ENCODE data around the gene PRTN3. TPM values are rescaled to one million over a fixed set of nuclear protein-coding genes. Genes with fewer than 3 reads are reported as not detected.
"Not testable (repeated sequence)": the region's sequence is repeated elsewhere in the genome, so short reads cannot be mapped to it uniquely, and the experiment has no call there.

The PRTN3 gene
- total RNA-seq, 1 donor from 2014 or later = 0.32 TPM

GRCh38 chr19:815079-815774 lies 25.6 kb upstream of the PRTN3 start:
- no peak for DNase-seq (ENCODE audit: low spot score)

GRCh38 chr19:815775-816499 lies 24.9 kb upstream of the PRTN3 start:
- DNase-seq (ENCODE audit: low spot score) = no peak

GRCh38 chr19:816500-816857 lies 24.3 kb upstream of the PRTN3 start:
- no peak for DNase-seq (ENCODE audit: low spot score)

GRCh38 chr19:820212-820611 lies 20.6 kb upstream of the PRTN3 start:
- not testable (repeated sequence) for DNase-seq (ENCODE audit: low spot score)

- no peak for DNase-seq (ENCODE audit: low spot score)
These were observed 19.5 kb upstream of the PRTN3 start for GRCh38 chr19:821231-821824.

GRCh38 chr19:821825-822503 lies 18.8 kb upstream of the PRTN3 start, which contains the start of gene PLPPR3:
PLPPR3 (minus strand) TSS chr19:821955; CDS start chr19:821559, 396 bp downstream.
- DNase-seq (ENCODE audit: low spot score) = no peak

- no peak for DNase-seq (ENCODE audit: low spot score)
These were observed 17.2 kb upstream of the PRTN3 start for GRCh38 chr19:823565-824121.

- no peak for DNase-seq (ENCODE audit: low spot score)
These were observed 15.9 kb upstream of the PRTN3 start for GRCh38 chr19:824885-825284.

GRCh38 chr19:825897-826644 lies 14.7 kb upstream of the PRTN3 start:
- no peak for DNase-seq (ENCODE audit: low spot score)

GRCh38 chr19:827314-827709 lies 13.5 kb upstream of the PRTN3 start:
- no peak for DNase-seq (ENCODE audit: low spot score)

GRCh38 chr19:827710-828321 lies 13.0 kb upstream of the PRTN3 start, which contains the start of gene AZU1:
AZU1 (plus strand) TSS chr19:827837; CDS start chr19:827847, 10 bp downstream.
- DNase-seq (ENCODE audit: low spot score) = no peak

GRCh38 chr19:829129-829758 lies 11.6 kb upstream of the PRTN3 start:
- no peak for DNase-seq (ENCODE audit: low spot score)

- no peak for DNase-seq (ENCODE audit: low spot score)
These were observed 9.1 kb upstream of the PRTN3 start for GRCh38 chr19:831407-832369.

- no peak for DNase-seq (ENCODE audit: low spot score)
These were observed 6.6 kb upstream of the PRTN3 start for GRCh38 chr19:834216-834615.

GRCh38 chr19:835210-835810 lies 5.5 kb upstream of the PRTN3 start:
- DNase-seq (ENCODE audit: low spot score) = no peak

- not testable (repeated sequence) for DNase-seq (ENCODE audit: low spot score)
These were observed 2.0 kb downstream of the PRTN3 start for GRCh38 chr19:842802-843179.

GRCh38 chr19:843180-843835 lies 2.5 kb downstream of the PRTN3 start:
- no peak for DNase-seq (ENCODE audit: low spot score)

Data from mesenteric fat pad (tissue), 1 donor.